ENCODE results near the gene RALGPS1.

The RALGPS1 gene

DNA sequence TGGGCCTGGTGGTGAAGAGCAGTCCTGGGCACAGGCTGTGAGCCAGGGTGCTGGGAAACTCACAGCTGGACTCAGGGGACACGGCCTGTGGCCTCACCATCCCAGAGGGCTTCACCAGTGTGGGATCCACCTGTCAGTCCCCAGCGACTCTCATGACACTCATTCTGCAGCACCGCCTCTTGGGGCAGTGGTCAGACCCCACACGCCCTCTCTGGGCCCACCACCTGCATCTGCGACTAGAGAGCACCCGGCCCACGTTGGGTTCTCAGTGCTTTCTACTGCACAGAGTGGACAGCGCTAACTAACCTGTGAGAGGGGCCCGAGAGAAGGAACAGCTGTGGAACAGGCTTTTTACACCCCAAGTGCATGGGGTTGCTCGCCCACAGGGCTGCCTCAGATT is 304.2 kb downstream of the RALGPS1 start:
- H3K27me3 ChIP-seq (ENCODE audit: insufficient read depth, poor library complexity, severe bottlenecking), result no peaks in the 10 kb centered on the region
- TF ChIP-seq, protein P1, sequence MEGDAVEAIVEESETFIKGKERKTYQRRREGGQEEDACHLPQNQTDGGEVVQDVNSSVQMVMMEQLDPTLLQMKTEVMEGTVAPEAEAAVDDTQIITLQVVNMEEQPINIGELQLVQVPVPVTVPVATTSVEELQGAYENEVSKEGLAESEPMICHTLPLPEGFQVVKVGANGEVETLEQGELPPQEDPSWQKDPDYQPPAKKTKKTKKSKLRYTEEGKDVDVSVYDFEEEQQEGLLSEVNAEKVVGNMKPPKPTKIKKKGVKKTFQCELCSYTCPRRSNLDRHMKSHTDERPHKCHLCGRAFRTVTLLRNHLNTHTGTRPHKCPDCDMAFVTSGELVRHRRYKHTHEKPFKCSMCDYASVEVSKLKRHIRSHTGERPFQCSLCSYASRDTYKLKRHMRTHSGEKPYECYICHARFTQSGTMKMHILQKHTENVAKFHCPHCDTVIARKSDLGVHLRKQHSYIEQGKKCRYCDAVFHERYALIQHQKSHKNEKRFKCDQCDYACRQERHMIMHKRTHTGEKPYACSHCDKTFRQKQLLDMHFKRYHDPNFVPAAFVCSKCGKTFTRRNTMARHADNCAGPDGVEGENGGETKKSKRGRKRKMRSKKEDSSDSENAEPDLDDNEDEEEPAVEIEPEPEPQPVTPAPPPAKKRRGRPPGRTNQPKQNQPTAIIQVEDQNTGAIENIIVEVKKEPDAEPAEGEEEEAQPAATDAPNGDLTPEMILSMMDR (IDR thresholded peaks at IDR 0.05; ENCODE audit: poor library complexity, severe bottlenecking), result no peak
- DNase-seq (ENCODE audit: low spot score) (no peak), ATAC-seq (ENCODE audit: low read depth) (no peak)
- no peak overlapping the region for H3K4me3 ChIP-seq (ENCODE audit: severe bottlenecking)
- H3K9me3 ChIP-seq (ENCODE audit: severe bottlenecking), result no peaks in the 10 kb centered on the region
- H3K4me1 ChIP-seq (ENCODE audit: insufficient read depth, poor library complexity, severe bottlenecking), result no peaks in the 10 kb centered on the region
- H3K27ac ChIP-seq (ENCODE audit: poor library complexity, severe bottlenecking), result no peak overlapping the region
- H3K36me3 ChIP-seq (ENCODE audit: low read depth), result no peaks in the 10 kb centered on the region

DNA sequence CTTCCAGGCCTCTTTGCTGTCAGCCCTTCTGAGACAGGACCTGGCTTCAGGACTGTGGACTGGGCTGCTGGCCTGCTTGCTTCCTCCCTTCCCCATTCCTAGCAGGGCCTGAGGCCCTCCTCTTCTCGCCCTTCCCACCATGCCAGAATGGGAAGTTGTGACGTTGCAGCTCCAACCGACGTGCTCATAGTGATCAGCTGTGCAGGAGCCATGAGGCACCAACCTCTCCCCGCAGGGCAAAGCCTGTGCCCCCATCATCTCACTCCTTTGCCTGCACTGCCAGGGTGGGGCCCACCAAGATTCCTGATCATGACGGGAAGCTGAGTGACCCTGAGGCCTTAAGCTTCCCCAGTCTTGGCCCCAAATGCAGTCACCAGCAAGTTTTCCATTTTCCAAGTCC is 304.9 kb downstream of the RALGPS1 start:
- Histone ChIP-seq H3K9me3 (ENCODE audit: severe bottlenecking) (no peaks in the 10 kb centered on the region), H3K4me3 (ENCODE audit: severe bottlenecking) (no peak overlapping the region), H3K36me3 (ENCODE audit: low read depth) (no peaks in the 10 kb centered on the region), H3K27me3 (ENCODE audit: insufficient read depth, poor library complexity, severe bottlenecking) (no peaks in the 10 kb centered on the region), H3K27ac (ENCODE audit: poor library complexity, severe bottlenecking) (no peak overlapping the region), H3K4me1 (ENCODE audit: insufficient read depth, poor library complexity, severe bottlenecking) (no peaks in the 10 kb centered on the region)
- no peak for ATAC-seq (ENCODE audit: low read depth)
- TF ChIP-seq, protein P1 (IDR thresholded peaks at IDR 0.05; ENCODE audit: poor library complexity, severe bottlenecking), result no peak
- DNase-seq (ENCODE audit: low spot score), result no peak

DNA sequence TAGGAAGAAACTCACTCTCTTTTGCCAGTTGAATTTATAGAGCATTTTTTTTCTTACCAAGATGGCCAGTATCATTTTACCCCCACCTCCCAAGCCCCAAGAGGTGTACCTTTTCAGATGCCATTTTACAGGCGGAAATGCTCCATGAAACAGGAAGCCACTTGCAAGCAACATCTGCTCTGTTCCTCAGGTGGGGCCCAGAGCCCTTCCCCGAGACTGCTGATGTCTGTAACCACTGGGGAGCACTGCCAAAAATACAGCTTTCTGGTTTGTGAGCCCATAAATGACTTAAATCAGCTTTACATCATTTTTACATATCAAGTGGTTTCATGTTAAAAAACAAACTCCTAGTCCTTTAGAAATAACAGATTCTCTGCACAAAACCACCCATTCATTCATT is 307.1 kb downstream of the RALGPS1 start:
- no peaks in the 10 kb centered on the region for H3K27me3 ChIP-seq (ENCODE audit: insufficient read depth, poor library complexity, severe bottlenecking)
- TF ChIP-seq, protein P1 (IDR thresholded peaks at IDR 0.05; ENCODE audit: poor library complexity, severe bottlenecking), result no peak
- H3K4me1 ChIP-seq (ENCODE audit: insufficient read depth, poor library complexity, severe bottlenecking), result no peaks in the 10 kb centered on the region
- no peaks in the 10 kb centered on the region for H3K36me3 ChIP-seq (ENCODE audit: low read depth)
- H3K27ac ChIP-seq (ENCODE audit: poor library complexity, severe bottlenecking), result no peak overlapping the region
- ATAC-seq (ENCODE audit: low read depth) (no peak), DNase-seq (ENCODE audit: low spot score) (no peak)
- no peaks in the 10 kb centered on the region for H3K9me3 ChIP-seq (ENCODE audit: severe bottlenecking)
- no peak overlapping the region for H3K4me3 ChIP-seq (ENCODE audit: severe bottlenecking)

DNA sequence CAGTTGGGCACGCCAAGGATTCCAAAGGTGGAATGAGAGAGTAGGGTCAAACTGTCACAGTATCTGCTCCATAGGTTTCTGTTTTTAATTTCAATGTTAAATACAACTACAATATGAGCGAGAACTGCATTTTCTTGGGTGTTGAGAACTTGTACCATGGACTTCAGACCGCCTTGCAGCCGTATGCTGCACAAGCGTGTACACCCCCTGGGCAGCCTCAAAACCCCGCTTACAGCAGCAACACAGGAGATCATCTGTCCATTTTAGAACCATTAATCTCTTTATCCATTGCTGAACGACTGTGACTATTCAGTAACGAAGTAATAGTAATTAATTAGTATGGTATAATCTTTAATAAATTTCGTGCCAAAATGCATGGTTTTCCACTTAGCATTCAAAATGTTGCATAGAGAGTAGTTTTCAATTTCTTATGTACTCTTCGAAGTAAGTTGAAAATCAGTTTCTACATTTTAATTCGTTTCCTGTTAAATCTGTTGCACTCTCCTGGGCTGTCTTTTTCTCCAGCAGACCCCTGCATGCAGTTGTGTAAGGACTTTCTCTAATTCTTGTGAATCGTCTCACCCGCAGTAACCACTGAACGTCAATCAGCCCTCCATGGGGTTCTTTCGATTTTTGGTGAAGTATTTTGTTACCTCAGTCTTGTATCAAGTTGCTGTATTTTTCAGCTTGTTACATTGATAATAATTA is 308.0 kb downstream of the RALGPS1 start:
- Histone ChIP-seq H3K9me3 (ENCODE audit: severe bottlenecking) (no peaks in the 10 kb centered on the region), H3K4me1 (ENCODE audit: insufficient read depth, poor library complexity, severe bottlenecking) (no peaks in the 10 kb centered on the region), H3K27me3 (ENCODE audit: insufficient read depth, poor library complexity, severe bottlenecking) (no peaks in the 10 kb centered on the region), H3K36me3 (ENCODE audit: low read depth) (no peaks in the 10 kb centered on the region), H3K27ac (ENCODE audit: poor library complexity, severe bottlenecking) (no peak overlapping the region), H3K4me3 (ENCODE audit: severe bottlenecking) (no peak overlapping the region)
- TF ChIP-seq, protein P1 (IDR thresholded peaks at IDR 0.05; ENCODE audit: poor library complexity, severe bottlenecking), result no peak
- DNase-seq (ENCODE audit: low spot score), result no peak
- no peak for ATAC-seq (ENCODE audit: low read depth)

DNA sequence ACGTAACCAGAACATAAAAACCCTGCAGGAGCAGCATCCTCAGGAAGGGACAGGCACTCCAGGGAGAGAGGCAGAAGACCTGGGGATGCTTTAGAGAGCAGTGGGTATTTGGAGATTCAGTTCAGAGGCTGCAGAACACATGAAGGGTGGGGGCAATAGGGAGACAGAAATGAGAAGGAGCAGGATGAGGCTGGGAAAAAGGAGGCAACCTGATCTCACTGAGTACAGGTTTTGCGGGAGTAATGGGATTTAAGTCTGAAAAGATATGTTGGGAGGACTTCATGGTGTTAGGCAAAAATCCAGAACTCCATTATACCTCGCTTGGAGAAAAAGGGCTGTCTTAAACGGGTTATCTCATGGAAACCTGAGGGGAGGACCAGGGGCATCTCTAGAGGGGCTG is 308.7 kb downstream of the RALGPS1 start:
- Histone ChIP-seq H3K4me3 (ENCODE audit: severe bottlenecking) (no peak overlapping the region), H3K9me3 (ENCODE audit: severe bottlenecking) (no peaks in the 10 kb centered on the region), H3K27ac (ENCODE audit: poor library complexity, severe bottlenecking) (no peak overlapping the region), H3K4me1 (ENCODE audit: insufficient read depth, poor library complexity, severe bottlenecking) (no peaks in the 10 kb centered on the region), H3K36me3 (ENCODE audit: low read depth) (no peaks in the 10 kb centered on the region), H3K27me3 (ENCODE audit: insufficient read depth, poor library complexity, severe bottlenecking) (no peaks in the 10 kb centered on the region)
- DNase-seq (ENCODE audit: low spot score) (no peak), ATAC-seq (ENCODE audit: low read depth) (no peak)
- TF ChIP-seq, protein P1 (IDR thresholded peaks at IDR 0.05; ENCODE audit: poor library complexity, severe bottlenecking), result no peak
